Ectodermal cell (in vitro differentiated cells): Measurements from ENCODE around the gene LGALSL.

ENCODE experiments used
- H3K27ac ChIP-seq: 2 replicates; pipeline ENCODE4 v1.7.0; 2013; ENCODE audit warnings: mild to moderate bottlenecking, low read depth, low read length; ENCODE audit not compliant: insufficient read depth, poor library complexity, severe bottlenecking
- H3K27me3 ChIP-seq: 2 replicates; pipeline ENCODE4 v1.7.0; 2013; ENCODE audit warnings: mild to moderate bottlenecking, low read length; ENCODE audit not compliant: insufficient read depth, control insufficient read depth, poor library complexity, severe bottlenecking
- H3K36me3 ChIP-seq: one replicate; pipeline ENCODE4 v1.7.0; 2013; ENCODE audit warnings: low read length; ENCODE audit not compliant: control insufficient read depth, insufficient read depth
- H3K4me1 ChIP-seq: one replicate; pipeline ENCODE4 v1.7.0; 2013; ENCODE audit warnings: low read length; ENCODE audit not compliant: control insufficient read depth, insufficient read depth
- H3K4me3 ChIP-seq: 2 replicates; pipeline ENCODE4 v1.7.0; 2013; ENCODE audit warnings: low read depth, low read length, control low read depth; ENCODE audit not compliant: insufficient read depth
- H3K9me3 ChIP-seq: 2 replicates; pipeline ENCODE4 v1.7.0; 2013; ENCODE audit warnings: mild to moderate bottlenecking, low read length, moderate library complexity; ENCODE audit not compliant: control insufficient read depth
- WGBS, 2 experiments: methylation state at CpG; one replicate each; pipeline ENCODE4 v1.1.7; 2013; ENCODE audit warnings: missing lambda C conversion rate in 2 of 2; 5-methylcytosine and 5-hydroxymethylcytosine counted together

The LGALSL gene

GRCh38 chr2:64420677-64421076 is 33.3 kb upstream of the LGALSL start:
- Histone ChIP-seq H3K27me3 (no peaks in the 10 kb centered on the region), H3K9me3 (no peaks in the 10 kb centered on the region), H3K36me3 (no peaks in the 10 kb centered on the region), H3K4me3 (no peak overlapping the region), H3K27ac (no peak overlapping the region), H3K4me1 (no peaks in the 10 kb centered on the region)

GRCh38 chr2:64421201-64421600 is 32.8 kb upstream of the LGALSL start:
- Histone ChIP-seq H3K27me3 (no peaks in the 10 kb centered on the region), H3K27ac (no peak overlapping the region), H3K4me3 (no peak overlapping the region), H3K9me3 (no peaks in the 10 kb centered on the region), H3K36me3 (no peaks in the 10 kb centered on the region), H3K4me1 (no peaks in the 10 kb centered on the region)
- WGBS, 2 experiments = 96 to 99% methylated on average over 5 of the region's 5 CpGs

- no peak overlapping the region for H3K4me3 ChIP-seq
- H3K27ac ChIP-seq = no peak overlapping the region
- no peaks in the 10 kb centered on the region for H3K4me1 ChIP-seq
- H3K36me3 ChIP-seq = no peaks in the 10 kb centered on the region
- no peaks in the 10 kb centered on the region for H3K27me3 ChIP-seq
- 96 to 100% methylated on average over 1 of the region's 1 CpG for WGBS, 2 experiments
- H3K9me3 ChIP-seq = no peaks in the 10 kb centered on the region
Measured at GRCh38 chr2:64422466-64422865, 31.5 kb upstream of the LGALSL start.

- no peaks in the 10 kb centered on the region for H3K36me3 ChIP-seq
- H3K27me3 ChIP-seq = no peaks in the 10 kb centered on the region
- no peaks in the 10 kb centered on the region for H3K4me1 ChIP-seq
- no peak overlapping the region for H3K4me3 ChIP-seq
- no peak overlapping the region for H3K27ac ChIP-seq
- H3K9me3 ChIP-seq = no peaks in the 10 kb centered on the region
Measured at GRCh38 chr2:64423303-64423702, 30.7 kb upstream of the LGALSL start.

GRCh38 chr2:64424416-64424987 is 29.5 kb upstream of the LGALSL start:
- Histone ChIP-seq H3K9me3 (no peaks in the 10 kb centered on the region), H3K4me3 (no peak overlapping the region), H3K27me3 (no peaks in the 10 kb centered on the region), H3K27ac (no peak overlapping the region), H3K4me1 (no peaks in the 10 kb centered on the region), H3K36me3 (no peaks in the 10 kb centered on the region)
- WGBS, 2 experiments = 88 to 90% methylated on average over 3 of the region's 3 CpGs

GRCh38 chr2:64426183-64426952 is 27.6 kb upstream of the LGALSL start:
- H3K4me3 ChIP-seq = no peak overlapping the region
- WGBS, 2 experiments = 79 to 92% methylated on average over 4 to 5 of the region's 5 CpGs
- no peaks in the 10 kb centered on the region for H3K36me3 ChIP-seq
- no peaks in the 10 kb centered on the region for H3K9me3 ChIP-seq
- no peak overlapping the region for H3K27ac ChIP-seq
- no peaks in the 10 kb centered on the region for H3K4me1 ChIP-seq
- no peaks in the 10 kb centered on the region for H3K27me3 ChIP-seq

- Histone ChIP-seq H3K36me3 (no peaks in the 10 kb centered on the region), H3K27me3 (no peaks in the 10 kb centered on the region), H3K9me3 (no peaks in the 10 kb centered on the region), H3K27ac (no peak overlapping the region), H3K4me3 (no peak overlapping the region), H3K4me1 (no peaks in the 10 kb centered on the region)
- 93 to 94% methylated on average over 4 of the region's 4 CpGs for WGBS, 2 experiments
Measured at GRCh38 chr2:64434039-64434657, 19.8 kb upstream of the LGALSL start.

GRCh38 chr2:64437883-64438282 is 16.1 kb upstream of the LGALSL start:
- Histone ChIP-seq H3K27me3 (no peaks in the 10 kb centered on the region), H3K4me1 (peaks cover 2% of the 10 kb centered on the region), H3K4me3 (no peak overlapping the region), H3K27ac (no peak overlapping the region), H3K36me3 (no peaks in the 10 kb centered on the region), H3K9me3 (no peaks in the 10 kb centered on the region)
- WGBS, 2 experiments = 95 to 97% methylated on average over 3 of the region's 3 CpGs

- H3K27ac ChIP-seq = no peak overlapping the region
- H3K9me3 ChIP-seq = no peaks in the 10 kb centered on the region
- H3K27me3 ChIP-seq = no peaks in the 10 kb centered on the region
- H3K36me3 ChIP-seq = no peaks in the 10 kb centered on the region
- H3K4me1 ChIP-seq = peaks cover 6% of the 10 kb centered on the region
- no peak overlapping the region for H3K4me3 ChIP-seq
Measured at GRCh38 chr2:64439194-64439593, 14.8 kb upstream of the LGALSL start.

- no peaks in the 10 kb centered on the region for H3K36me3 ChIP-seq
- H3K27ac ChIP-seq = no peak overlapping the region
- H3K4me3 ChIP-seq = no peak overlapping the region
- H3K9me3 ChIP-seq = no peaks in the 10 kb centered on the region
- no peaks in the 10 kb centered on the region for H3K27me3 ChIP-seq
- H3K4me1 ChIP-seq = peaks cover 6% of the 10 kb centered on the region
- 95 to 100% methylated on average over 1 to 2 of the region's 2 CpGs for WGBS, 2 experiments
Measured at GRCh38 chr2:64440843-64441242, 13.1 kb upstream of the LGALSL start.
